Measurements from ENCODE around the gene NPIPB2. TPM values are rescaled to one million over a fixed set of nuclear protein-coding genes. Genes with fewer than 3 reads are reported as not detected.
"Not testable (repeated sequence)": the region's sequence is repeated elsewhere in the genome, so short reads cannot be mapped to it uniquely, and the experiment has no call there.

The NPIPB2 gene
- total and polyA plus RNA-seq, 2 donors (not counting 1 experiment from before 2014, with no cell fraction given), result 5.4 to 38.1 TPM

DNA sequence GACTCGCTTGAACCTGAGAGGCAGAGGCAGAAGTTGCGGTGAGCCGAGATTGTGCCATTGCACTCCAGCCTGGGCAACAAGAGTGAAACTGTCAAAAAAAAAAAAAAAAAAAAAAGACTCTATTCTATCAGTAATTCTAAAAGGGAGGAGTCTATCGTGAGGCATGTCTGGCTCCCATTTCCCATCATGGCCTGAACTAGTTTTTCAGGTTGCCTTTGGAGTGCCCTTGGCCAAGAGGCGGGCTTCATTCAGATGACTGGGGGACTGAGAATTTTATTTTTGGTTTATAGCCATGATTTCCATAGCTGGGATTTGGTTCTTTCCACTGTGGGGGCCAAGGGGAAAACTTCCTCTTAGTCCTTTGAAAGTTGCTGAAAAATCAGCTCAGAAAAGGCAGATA lies 31.2 kb upstream of the NPIPB2 start:
- Histone ChIP-seq H3K4me1 (ENCODE audit: control insufficient read depth in 2 of 2, insufficient read depth in 2 of 2, low read length in 2 of 2) (peaks cover 30 to 49% of the 10 kb centered on the region in 2 donors), H3K4me3 (ENCODE audit: control extremely low read depth in 1 of 5, extremely low read depth in 1 of 5, insufficient read depth in 1 of 5, low read depth in 2 of 5, low read length in 4 of 5) (no peak overlapping the region), H3K9me3 (ENCODE audit: control extremely low read depth in 1 of 3, control insufficient read depth in 2 of 3, insufficient read depth in 1 of 3, low read length in 2 of 3) (no peaks in the 10 kb centered on the region), H3K9ac (ENCODE audit: low read length) (no peak overlapping the region), H3K27me3 (replicated peaks in 1 of 4; ENCODE audit: control extremely low read depth in 1 of 4, control insufficient read depth in 3 of 4, insufficient read depth in 4 of 4, low read length in 3 of 4) (no peaks in the 10 kb centered on the region), H3K36me3 (replicated peaks in 1 of 2; ENCODE audit: control extremely low read depth in 1 of 2, control insufficient read depth in 1 of 2, extremely low read depth in 1 of 2, insufficient read depth in 2 of 2, low read length in 1 of 2) (peaks cover 0 to 28% of the 10 kb centered on the region in 2 experiments), H3K79me2 (ENCODE audit: control insufficient read depth, insufficient read depth, low read length) (peaks cover 69% of the 10 kb centered on the region), H4K20me1 (ENCODE audit: control insufficient read depth, insufficient read depth, low read length, poor library complexity, severe bottlenecking) (no peaks in the 10 kb centered on the region), H2AFZ (ENCODE audit: insufficient read depth, low read depth, low read length, poor library complexity, severe bottlenecking) (no peak overlapping the region), H3K4me2 (replicated peaks; ENCODE audit: low read depth, low read length, poor library complexity, severe bottlenecking) (no peak overlapping the region), H3K27ac (ENCODE audit: low read length in 2 of 2) (peak overlapping the region in 1 of 2 donors; percentile 51)
- intact Hi-C loops (cut with micrococcal nuclease), result no loop called here
- POLR2A ChIA-PET, result interaction anchor here (0.7 to 1.2 kb wide), 2 partner anchors 9 to 28 kb away, joined by 3 to 5 read pairs; no protein-coding TSS in a partner anchor
- 100% methylated on average over 1 of the region's 5 CpGs for WGBS (ENCODE audit: insufficient coverage)
- no peak for ATAC-seq (ENCODE audit: low read depth)
- H3K9me3 Mint-ChIP-seq (ENCODE audit: insufficient read depth), result no peaks in the 10 kb centered on the region
- no peak overlapping the region for H3K27ac Mint-ChIP-seq
- no peaks in the 10 kb centered on the region for H3K27me3 Mint-ChIP-seq
- no peak for DNase-seq
- no peak overlapping the region for H3K4me3 Mint-ChIP-seq
- no peak for TF ChIP-seq CTCF (IDR thresholded peaks at IDR 0.05)
- TF ChIP-seq EZH2 (IDR thresholded peaks at IDR 0.05; ENCODE audit: borderline replicate concordance, insufficient read depth, low read depth, low read length, poor library complexity, severe bottlenecking), result no peak
- peaks cover 41% of the 10 kb centered on the region for H3K4me1 Mint-ChIP-seq
- CTCF ChIA-PET, result interaction anchor here (0.6 to 2.3 kb wide), 5 partner anchors 14 to 95 kb away, joined by 3 to 12 read pairs (median 3); no protein-coding TSS in a partner anchor

- ChIA-PET CTCF (interaction anchor here (1.0 to 2.3 kb wide), 2 partner anchors 16 to 96 kb away, joined by 3 to 12 read pairs; no protein-coding TSS in a partner anchor), POLR2A (interaction anchor here (0.6 kb wide), 1 partner anchor 12 kb away, joined by 3 read pairs; no protein-coding TSS in a partner anchor)
- H3K27ac ChIP-seq (ENCODE audit: low read length in 2 of 2), result no peak overlapping the region
- H2AFZ ChIP-seq (ENCODE audit: insufficient read depth, low read depth, low read length, poor library complexity, severe bottlenecking), result no peak overlapping the region
- ATAC-seq (ENCODE audit: low read depth), result no peak
- 94% methylated on average over 9 of the region's 11 CpGs for WGBS (ENCODE audit: insufficient coverage)
- intact Hi-C loops (cut with micrococcal nuclease), result no loop called here
- H3K4me2 ChIP-seq (replicated peaks; ENCODE audit: low read depth, low read length, poor library complexity, severe bottlenecking), result no peak overlapping the region
- no peaks in the 10 kb centered on the region for H3K27me3 ChIP-seq (replicated peaks in 1 of 4; ENCODE audit: control extremely low read depth in 1 of 4, control insufficient read depth in 3 of 4, insufficient read depth in 4 of 4, low read length in 3 of 4)
- no peak overlapping the region for H3K4me3 ChIP-seq (ENCODE audit: control extremely low read depth in 1 of 5, extremely low read depth in 1 of 5, insufficient read depth in 1 of 5, low read depth in 2 of 5, low read length in 4 of 5)
- H3K4me3 Mint-ChIP-seq, result no peak overlapping the region
- H3K4me1 ChIP-seq (ENCODE audit: control insufficient read depth in 2 of 2, insufficient read depth in 2 of 2, low read length in 2 of 2), result peaks cover 32 to 49% of the 10 kb centered on the region in 2 donors
- peak overlapping the region; percentile 15 for H3K27ac Mint-ChIP-seq
- TF ChIP-seq EZH2 (IDR thresholded peaks at IDR 0.05; ENCODE audit: borderline replicate concordance, insufficient read depth, low read depth, low read length, poor library complexity, severe bottlenecking), result no peak
- TF ChIP-seq CTCF (IDR thresholded peaks at IDR 0.05), result peak; percentile 12
- no peaks in the 10 kb centered on the region for H3K9me3 Mint-ChIP-seq (ENCODE audit: insufficient read depth)
- H4K20me1 ChIP-seq (ENCODE audit: control insufficient read depth, insufficient read depth, low read length, poor library complexity, severe bottlenecking), result no peaks in the 10 kb centered on the region
- peaks cover 39% of the 10 kb centered on the region for H3K4me1 Mint-ChIP-seq
- no peaks in the 10 kb centered on the region for H3K9me3 ChIP-seq (ENCODE audit: control extremely low read depth in 1 of 3, control insufficient read depth in 2 of 3, insufficient read depth in 1 of 3, low read length in 2 of 3)
- H3K9ac ChIP-seq (ENCODE audit: low read length), result no peak overlapping the region
- H3K79me2 ChIP-seq (ENCODE audit: control insufficient read depth, insufficient read depth, low read length), result peaks cover 68% of the 10 kb centered on the region
- H3K27me3 Mint-ChIP-seq, result no peaks in the 10 kb centered on the region
- peaks cover 0 to 33% of the 10 kb centered on the region in 2 experiments for H3K36me3 ChIP-seq (replicated peaks in 1 of 2; ENCODE audit: control extremely low read depth in 1 of 2, control insufficient read depth in 1 of 2, extremely low read depth in 1 of 2, insufficient read depth in 2 of 2, low read length in 1 of 2)
- DNase-seq, result no peak
Observed at GRCh38 chr16:11972128-11972527, 30.3 kb upstream of the NPIPB2 start.

GRCh38 chr16:11970292-11970691 lies 28.4 kb upstream of the NPIPB2 start:
- Histone ChIP-seq H3K4me1 (ENCODE audit: control insufficient read depth in 2 of 2, insufficient read depth in 2 of 2, low read length in 2 of 2) (peaks cover 33 to 55% of the 10 kb centered on the region in 2 donors), H3K79me2 (ENCODE audit: control insufficient read depth, insufficient read depth, low read length) (peaks cover 54% of the 10 kb centered on the region), H3K36me3 (replicated peaks in 1 of 2; ENCODE audit: control extremely low read depth in 1 of 2, control insufficient read depth in 1 of 2, extremely low read depth in 1 of 2, insufficient read depth in 2 of 2, low read length in 1 of 2) (peaks cover 0 to 33% of the 10 kb centered on the region in 2 experiments), H3K27ac (ENCODE audit: low read length in 2 of 2) (peak overlapping the region; percentile 23 to 50)
- intact Hi-C loops (cut with micrococcal nuclease); POLR2A ChIA-PET; H3K4me3 Mint-ChIP-seq; H3K27me3 ChIP-seq (replicated peaks in 1 of 4; ENCODE audit: control extremely low read depth in 1 of 4, control insufficient read depth in 3 of 4, insufficient read depth in 4 of 4, low read length in 3 of 4); H3K4me3 ChIP-seq (ENCODE audit: control extremely low read depth in 1 of 5, extremely low read depth in 1 of 5, insufficient read depth in 1 of 5, low read depth in 2 of 5, low read length in 4 of 5); H2AFZ ChIP-seq (ENCODE audit: insufficient read depth, low read depth, low read length, poor library complexity, severe bottlenecking); H3K4me2 ChIP-seq (replicated peaks; ENCODE audit: low read depth, low read length, poor library complexity, severe bottlenecking); H3K27me3 Mint-ChIP-seq; H3K9me3 Mint-ChIP-seq (ENCODE audit: insufficient read depth); H3K9ac ChIP-seq (ENCODE audit: low read length); H4K20me1 ChIP-seq (ENCODE audit: control insufficient read depth, insufficient read depth, low read length, poor library complexity, severe bottlenecking); H3K9me3 ChIP-seq (ENCODE audit: control extremely low read depth in 1 of 3, control insufficient read depth in 2 of 3, insufficient read depth in 1 of 3, low read length in 2 of 3); ATAC-seq (ENCODE audit: low read depth); DNase-seq: not testable (repeated sequence)
- Mint-ChIP-seq H3K27ac (peak overlapping the region; percentile 59), H3K4me1 (peaks cover 35% of the 10 kb centered on the region)
- CTCF ChIA-PET, result interaction anchor here (0.9 to 3.9 kb wide), 3 partner anchors 8 to 98 kb away, joined by 3 to 25 read pairs (median 4); no protein-coding TSS in a partner anchor
- WGBS (ENCODE audit: insufficient coverage), result 0% methylated on average over 1 of the region's 5 CpGs
